HEK293 (cell line): ENCODE data around the gene EIF5A.

Source experiments
- GLIS2 ChIP-seq: fragments of 450-650 bp; formaldehyde crosslinking; IDR thresholded peaks from 2 replicates; pipeline ENCODE4 v1.5.1; 2016; ENCODE audit warnings: missing biosample characterization, missing genetic modification characterization
- IKZF3 ChIP-seq: fragments of 450-650 bp; IDR thresholded peaks from 2 replicates; pipeline ENCODE4 v1.5.0; 2018; ENCODE audit warnings: missing biosample characterization, mild to moderate bottlenecking, missing genetic modification characterization, moderate library complexity
- SCRT1 ChIP-seq: fragments of 450-650 bp; formaldehyde crosslinking; IDR thresholded peaks from 2 replicates; pipeline ENCODE4 v1.5.1; 2016; ENCODE audit warnings: missing biosample characterization, missing genetic modification characterization, borderline replicate concordance
- TRIM28 ChIP-seq: IDR thresholded peaks from 2 replicates; pipeline ENCODE4 v1.6.1; 2011; ENCODE audit warnings: low read length, control low read depth, borderline replicate concordance
- YY1 ChIP-seq: fragments of 450-650 bp; formaldehyde crosslinking; IDR thresholded peaks from 2 replicates; pipeline ENCODE4 v1.5.1; 2018; ENCODE audit warnings: missing biosample characterization, missing genetic modification characterization
- ZBTB1 ChIP-seq: fragments of 450-650 bp; formaldehyde crosslinking; IDR thresholded peaks from 2 replicates; pipeline ENCODE4 v1.5.1; 2016; ENCODE audit warnings: missing biosample characterization, missing genetic modification characterization
- ZBTB20 ChIP-seq: fragments of 450-650 bp; formaldehyde crosslinking; IDR thresholded peaks from 2 replicates; pipeline ENCODE4 v1.5.1; 2016; ENCODE audit warnings: missing biosample characterization, missing genetic modification characterization
- ZBTB48 ChIP-seq: fragments of 450-650 bp; formaldehyde crosslinking; IDR thresholded peaks from 2 replicates; pipeline ENCODE4 v1.5.1; 2016; ENCODE audit warnings: missing biosample characterization, missing genetic modification characterization
- ZEB2 ChIP-seq: fragments of 450-650 bp; formaldehyde crosslinking; IDR thresholded peaks from 2 replicates; pipeline ENCODE4 v1.5.1; 2016; ENCODE audit warnings: missing biosample characterization, missing genetic modification characterization
- ZFHX2 ChIP-seq: fragments of 450-650 bp; formaldehyde crosslinking; conservative IDR thresholded peaks from 2 replicates; pipeline ENCODE4 v1.5.1; 2016; ENCODE audit warnings: missing biosample characterization, missing genetic modification characterization
- ZNF10 ChIP-seq: fragments of 450-650 bp; formaldehyde crosslinking; IDR thresholded peaks from 2 replicates; pipeline ENCODE4 v1.5.1; 2017; ENCODE audit warnings: missing biosample characterization, missing genetic modification characterization
- ZNF133 ChIP-seq: fragments of 450-650 bp; formaldehyde crosslinking; IDR thresholded peaks from 2 replicates; pipeline ENCODE4 v1.5.1; 2016; ENCODE audit warnings: missing biosample characterization, missing genetic modification characterization
- ZNF223 ChIP-seq: fragments of 450-650 bp; formaldehyde crosslinking; IDR thresholded peaks from 2 replicates; pipeline ENCODE4 v1.5.1; 2016; ENCODE audit warnings: missing biosample characterization, missing genetic modification characterization
- ZNF311 ChIP-seq: fragments of 450-650 bp; formaldehyde crosslinking; IDR thresholded peaks from 2 replicates; pipeline ENCODE4 v1.5.1; 2017; ENCODE audit warnings: missing biosample characterization, missing genetic modification characterization, borderline replicate concordance
- ZNF341 ChIP-seq: fragments of 450-650 bp; formaldehyde crosslinking; IDR thresholded peaks from 2 replicates; pipeline ENCODE4; 2016; ENCODE audit warnings: low read depth, missing biosample characterization, missing genetic modification characterization
- ZNF391 ChIP-seq: fragments of 450-650 bp; formaldehyde crosslinking; IDR thresholded peaks from 2 replicates; pipeline ENCODE4 v1.5.1; 2016; ENCODE audit warnings: low read depth, missing biosample characterization, missing genetic modification characterization, borderline replicate concordance
- ZNF394 ChIP-seq: fragments of 450-650 bp; formaldehyde crosslinking; IDR thresholded peaks from 2 replicates; pipeline ENCODE4 v1.5.1; 2016; ENCODE audit warnings: missing biosample characterization, missing genetic modification characterization, mild to moderate bottlenecking, moderate library complexity, borderline replicate concordance
- ZNF48 ChIP-seq: fragments of 450-650 bp; formaldehyde crosslinking; IDR thresholded peaks from 2 replicates; pipeline ENCODE4 v1.5.1; 2016; ENCODE audit warnings: missing biosample characterization, missing genetic modification characterization
- ZNF585B ChIP-seq: fragments of 450-650 bp; formaldehyde crosslinking; IDR thresholded peaks from 2 replicates; pipeline ENCODE4 v1.5.1; 2016; ENCODE audit warnings: missing biosample characterization, missing genetic modification characterization
- ZNF624 ChIP-seq: fragments of 450-650 bp; formaldehyde crosslinking; IDR thresholded peaks from 2 replicates; pipeline ENCODE4 v1.5.1; 2017; ENCODE audit warnings: missing biosample characterization, missing genetic modification characterization
- ZNF707 ChIP-seq: fragments of 450-650 bp; formaldehyde crosslinking; IDR thresholded peaks from 2 replicates; pipeline ENCODE4 v1.5.1; 2016; ENCODE audit warnings: missing biosample characterization, missing genetic modification characterization
- ZSCAN16 ChIP-seq: fragments of 450-650 bp; formaldehyde crosslinking; IDR thresholded peaks from 2 replicates; pipeline ENCODE4 v1.5.1; 2016; ENCODE audit warnings: missing biosample characterization, missing genetic modification characterization
- ZSCAN30 ChIP-seq: fragments of 450-650 bp; IDR thresholded peaks from 2 replicates; pipeline ENCODE4 v1.5.1; 2018; ENCODE audit warnings: missing biosample characterization, mild to moderate bottlenecking, missing genetic modification characterization, moderate library complexity
- TF ChIP-seq, protein P1 (sequence below): fragments of 450-650 bp; formaldehyde crosslinking; IDR thresholded peaks from 2 replicates; pipeline ENCODE4 v1.5.0; 2017; ENCODE audit warnings: missing biosample characterization, missing genetic modification characterization, borderline replicate concordance
- TF ChIP-seq, protein P2 (sequence below): fragments of 450-650 bp; formaldehyde crosslinking; optimal IDR thresholded peaks from 2 replicates; pipeline ENCODE3; 2016; ENCODE audit warnings: missing biosample characterization, mild to moderate bottlenecking, missing genetic modification characterization
- TF ChIP-seq, protein P3 (sequence below): fragments of 450-650 bp; formaldehyde crosslinking; IDR thresholded peaks from 2 replicates; pipeline ENCODE4 v1.5.1; 2016; ENCODE audit warnings: missing biosample characterization, missing genetic modification characterization
- TF ChIP-seq, protein P4 (sequence below): fragments of 450-650 bp; formaldehyde crosslinking; IDR thresholded peaks from 2 replicates; pipeline ENCODE4 v1.5.1; 2016; ENCODE audit warnings: missing biosample characterization, missing genetic modification characterization
- TF ChIP-seq, protein P5 (sequence below): fragments of 450-650 bp; formaldehyde crosslinking; IDR thresholded peaks from 2 replicates; pipeline ENCODE4 v1.5.1; 2016; ENCODE audit warnings: missing biosample characterization, missing genetic modification characterization
- TF ChIP-seq, protein P6 (sequence below): fragments of 450-650 bp; formaldehyde crosslinking; IDR thresholded peaks from 2 replicates; pipeline ENCODE4 v1.5.1; 2017; ENCODE audit warnings: missing biosample characterization, missing genetic modification characterization

Gene EIF5A

DNA sequence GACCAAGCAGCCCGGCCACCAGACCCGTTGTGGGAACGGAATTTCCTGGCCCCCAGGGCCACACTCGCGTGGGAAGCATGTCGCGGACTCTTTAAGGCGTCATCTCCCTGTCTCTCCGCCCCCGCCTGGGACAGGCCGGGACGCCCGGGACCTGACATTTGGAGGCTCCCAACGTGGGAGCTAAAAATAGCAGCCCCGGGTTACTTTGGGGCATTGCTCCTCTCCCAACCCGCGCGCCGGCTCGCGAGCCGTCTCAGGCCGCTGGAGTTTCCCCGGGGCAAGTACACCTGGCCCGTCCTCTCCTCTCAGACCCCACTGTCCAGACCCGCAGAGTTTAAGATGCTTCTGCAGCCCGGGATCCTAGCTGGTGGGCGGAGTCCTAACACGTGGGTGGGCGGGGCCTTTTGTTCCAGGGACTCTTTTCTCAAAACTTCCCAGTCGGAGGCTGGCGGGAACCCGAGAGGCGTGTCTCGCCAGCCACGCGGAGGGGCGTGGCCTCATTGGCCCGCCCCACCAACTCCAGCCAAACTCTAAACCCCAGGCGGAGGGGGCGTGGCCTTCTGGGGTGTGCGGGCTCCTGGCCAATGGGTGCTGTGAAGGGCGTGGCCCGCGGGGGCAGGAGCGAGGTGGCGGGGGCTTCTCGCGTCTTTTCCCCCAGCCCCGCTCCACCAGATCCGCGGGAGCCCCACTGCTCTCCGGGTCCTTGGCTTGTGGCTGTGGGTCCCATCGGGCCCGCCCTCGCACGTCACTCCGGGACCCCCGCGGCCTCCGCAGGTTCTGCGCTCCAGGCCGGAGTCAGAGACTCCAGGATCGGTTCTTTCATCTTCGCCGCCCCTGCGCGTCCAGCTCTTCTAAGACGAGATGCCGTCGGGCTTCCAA is 26.1 kb upstream of the EIF5A start, which contains the start of gene SLC2A4 (continued):
- TF ChIP-seq, protein P1, sequence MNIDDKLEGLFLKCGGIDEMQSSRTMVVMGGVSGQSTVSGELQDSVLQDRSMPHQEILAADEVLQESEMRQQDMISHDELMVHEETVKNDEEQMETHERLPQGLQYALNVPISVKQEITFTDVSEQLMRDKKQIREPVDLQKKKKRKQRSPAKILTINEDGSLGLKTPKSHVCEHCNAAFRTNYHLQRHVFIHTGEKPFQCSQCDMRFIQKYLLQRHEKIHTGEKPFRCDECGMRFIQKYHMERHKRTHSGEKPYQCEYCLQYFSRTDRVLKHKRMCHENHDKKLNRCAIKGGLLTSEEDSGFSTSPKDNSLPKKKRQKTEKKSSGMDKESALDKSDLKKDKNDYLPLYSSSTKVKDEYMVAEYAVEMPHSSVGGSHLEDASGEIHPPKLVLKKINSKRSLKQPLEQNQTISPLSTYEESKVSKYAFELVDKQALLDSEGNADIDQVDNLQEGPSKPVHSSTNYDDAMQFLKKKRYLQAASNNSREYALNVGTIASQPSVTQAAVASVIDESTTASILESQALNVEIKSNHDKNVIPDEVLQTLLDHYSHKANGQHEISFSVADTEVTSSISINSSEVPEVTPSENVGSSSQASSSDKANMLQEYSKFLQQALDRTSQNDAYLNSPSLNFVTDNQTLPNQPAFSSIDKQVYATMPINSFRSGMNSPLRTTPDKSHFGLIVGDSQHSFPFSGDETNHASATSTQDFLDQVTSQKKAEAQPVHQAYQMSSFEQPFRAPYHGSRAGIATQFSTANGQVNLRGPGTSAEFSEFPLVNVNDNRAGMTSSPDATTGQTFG = no peak
- TF ChIP-seq ZNF624 (tag by site-specific recombination) = no peak
- TF ChIP-seq, protein P2, sequence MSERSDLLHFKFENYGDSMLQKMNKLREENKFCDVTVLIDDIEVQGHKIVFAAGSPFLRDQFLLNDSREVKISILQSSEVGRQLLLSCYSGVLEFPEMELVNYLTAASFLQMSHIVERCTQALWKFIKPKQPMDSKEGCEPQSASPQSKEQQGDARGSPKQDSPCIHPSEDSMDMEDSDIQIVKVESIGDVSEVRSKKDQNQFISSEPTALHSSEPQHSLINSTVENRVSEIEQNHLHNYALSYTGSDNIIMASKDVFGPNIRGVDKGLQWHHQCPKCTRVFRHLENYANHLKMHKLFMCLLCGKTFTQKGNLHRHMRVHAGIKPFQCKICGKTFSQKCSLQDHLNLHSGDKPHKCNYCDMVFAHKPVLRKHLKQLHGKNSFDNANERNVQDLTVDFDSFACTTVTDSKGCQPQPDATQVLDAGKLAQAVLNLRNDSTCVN (tag by site-specific recombination) = peak; percentile 30
- no peak for TF ChIP-seq ZNF133 (tag by site-specific recombination)
- TF ChIP-seq ZSCAN16 (tag by site-specific recombination) = no peak
- TF ChIP-seq ZFHX2 (tag by site-specific recombination) = peak; percentile 76
- no peak for TF ChIP-seq ZNF707
- TF ChIP-seq ZNF394 (tag by site-specific recombination) = no peak
- TF ChIP-seq YY1 (tag by site-specific recombination) = no peak
- no peak for TF ChIP-seq TRIM28
- no peak for TF ChIP-seq ZBTB48
- TF ChIP-seq ZNF391 (tag by site-specific recombination) = no peak
- no peak for TF ChIP-seq SCRT1 (tag by site-specific recombination)
- no peak for TF ChIP-seq ZEB2 (tag by site-specific recombination)
- peak; percentile 81 for TF ChIP-seq IKZF3 (tag by site-specific recombination)
- TF ChIP-seq ZNF10 (tag by site-specific recombination) = no peak
- no peak for TF ChIP-seq ZNF48
- no peak for TF ChIP-seq ZSCAN30
- no peak for TF ChIP-seq ZBTB1
- TF ChIP-seq, protein P3, sequence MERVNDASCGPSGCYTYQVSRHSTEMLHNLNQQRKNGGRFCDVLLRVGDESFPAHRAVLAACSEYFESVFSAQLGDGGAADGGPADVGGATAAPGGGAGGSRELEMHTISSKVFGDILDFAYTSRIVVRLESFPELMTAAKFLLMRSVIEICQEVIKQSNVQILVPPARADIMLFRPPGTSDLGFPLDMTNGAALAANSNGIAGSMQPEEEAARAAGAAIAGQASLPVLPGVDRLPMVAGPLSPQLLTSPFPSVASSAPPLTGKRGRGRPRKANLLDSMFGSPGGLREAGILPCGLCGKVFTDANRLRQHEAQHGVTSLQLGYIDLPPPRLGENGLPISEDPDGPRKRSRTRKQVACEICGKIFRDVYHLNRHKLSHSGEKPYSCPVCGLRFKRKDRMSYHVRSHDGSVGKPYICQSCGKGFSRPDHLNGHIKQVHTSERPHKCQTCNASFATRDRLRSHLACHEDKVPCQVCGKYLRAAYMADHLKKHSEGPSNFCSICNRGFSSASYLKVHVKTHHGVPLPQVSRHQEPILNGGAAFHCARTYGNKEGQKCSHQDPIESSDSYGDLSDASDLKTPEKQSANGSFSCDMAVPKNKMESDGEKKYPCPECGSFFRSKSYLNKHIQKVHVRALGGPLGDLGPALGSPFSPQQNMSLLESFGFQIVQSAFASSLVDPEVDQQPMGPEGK (tag by site-specific recombination) = peak; percentile 98
- peak; percentile 63; the same call in 1 of the 2 replicates for TF ChIP-seq GLIS2 (tag by site-specific recombination)
- no peak for TF ChIP-seq ZNF311 (tag by site-specific recombination)
- TF ChIP-seq ZNF223 (tag by site-specific recombination) = no peak
- TF ChIP-seq, protein P4, sequence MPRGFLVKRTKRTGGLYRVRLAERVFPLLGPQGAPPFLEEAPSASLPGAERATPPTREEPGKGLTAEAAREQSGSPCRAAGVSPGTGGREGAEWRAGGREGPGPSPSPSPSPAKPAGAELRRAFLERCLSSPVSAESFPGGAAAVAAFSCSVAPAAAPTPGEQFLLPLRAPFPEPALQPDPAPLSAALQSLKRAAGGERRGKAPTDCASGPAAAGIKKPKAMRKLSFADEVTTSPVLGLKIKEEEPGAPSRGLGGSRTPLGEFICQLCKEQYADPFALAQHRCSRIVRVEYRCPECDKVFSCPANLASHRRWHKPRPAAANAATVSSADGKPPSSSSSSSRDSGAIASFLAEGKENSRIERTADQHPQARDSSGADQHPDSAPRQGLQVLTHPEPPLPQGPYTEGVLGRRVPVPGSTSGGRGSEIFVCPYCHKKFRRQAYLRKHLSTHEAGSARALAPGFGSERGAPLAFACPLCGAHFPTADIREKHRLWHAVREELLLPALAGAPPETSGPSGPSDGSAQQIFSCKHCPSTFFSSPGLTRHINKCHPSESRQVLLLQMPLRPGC (tag by site-specific recombination) = no peak
- TF ChIP-seq ZNF341 (tag by site-specific recombination) = no peak; the same call in 1 of the 2 replicates
- TF ChIP-seq ZNF585B (tag by site-specific recombination) = no peak
- TF ChIP-seq ZBTB20 (tag by site-specific recombination) = peak; percentile 57; the same call in 1 of the 2 replicates
- TF ChIP-seq, protein P5, sequence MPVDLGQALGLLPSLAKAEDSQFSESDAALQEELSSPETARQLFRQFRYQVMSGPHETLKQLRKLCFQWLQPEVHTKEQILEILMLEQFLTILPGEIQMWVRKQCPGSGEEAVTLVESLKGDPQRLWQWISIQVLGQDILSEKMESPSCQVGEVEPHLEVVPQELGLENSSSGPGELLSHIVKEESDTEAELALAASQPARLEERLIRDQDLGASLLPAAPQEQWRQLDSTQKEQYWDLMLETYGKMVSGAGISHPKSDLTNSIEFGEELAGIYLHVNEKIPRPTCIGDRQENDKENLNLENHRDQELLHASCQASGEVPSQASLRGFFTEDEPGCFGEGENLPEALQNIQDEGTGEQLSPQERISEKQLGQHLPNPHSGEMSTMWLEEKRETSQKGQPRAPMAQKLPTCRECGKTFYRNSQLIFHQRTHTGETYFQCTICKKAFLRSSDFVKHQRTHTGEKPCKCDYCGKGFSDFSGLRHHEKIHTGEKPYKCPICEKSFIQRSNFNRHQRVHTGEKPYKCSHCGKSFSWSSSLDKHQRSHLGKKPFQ (tag by site-specific recombination) = no peak
- TF ChIP-seq, protein P6, sequence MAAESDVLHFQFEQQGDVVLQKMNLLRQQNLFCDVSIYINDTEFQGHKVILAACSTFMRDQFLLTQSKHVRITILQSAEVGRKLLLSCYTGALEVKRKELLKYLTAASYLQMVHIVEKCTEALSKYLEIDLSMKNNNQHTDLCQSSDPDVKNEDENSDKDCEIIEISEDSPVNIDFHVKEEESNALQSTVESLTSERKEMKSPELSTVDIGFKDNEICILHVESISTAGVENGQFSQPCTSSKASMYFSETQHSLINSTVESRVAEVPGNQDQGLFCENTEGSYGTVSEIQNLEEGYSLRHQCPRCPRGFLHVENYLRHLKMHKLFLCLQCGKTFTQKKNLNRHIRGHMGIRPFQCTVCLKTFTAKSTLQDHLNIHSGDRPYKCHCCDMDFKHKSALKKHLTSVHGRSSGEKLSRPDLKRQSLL = peak; percentile 85
